ENCODE measurements around the gene DMGDH. TPM values are rescaled to one million over a fixed set of nuclear protein-coding genes. Genes with fewer than 3 reads are reported as not detected.

Gene DMGDH
- polyA plus RNA-seq, 12 donors, result 1.7 to 3.9 (median 2.7) TPM; not detected in 2

GRCh38 chr5:79074641-79075040 is 5.2 kb upstream of the DMGDH start:
- no peak for DNase-seq

GRCh38 chr5:79070350-79070667 is 835 bp upstream of the DMGDH start:
- no peak for DNase-seq

- no peak for DNase-seq
Observed at GRCh38 chr5:79062436-79062835, 7.0 kb downstream of the DMGDH start.

- no peak for DNase-seq
Observed at GRCh38 chr5:79059674-79060073, 9.8 kb downstream of the DMGDH start.

- no peak for DNase-seq
Observed at GRCh38 chr5:79056847-79057246, 12.6 kb downstream of the DMGDH start.

- no peak for DNase-seq
Observed at GRCh38 chr5:79055017-79055416, 14.5 kb downstream of the DMGDH start.

- DNase-seq, result no peak
Observed at GRCh38 chr5:79053321-79053720, 16.2 kb downstream of the DMGDH start.

GRCh38 chr5:79050498-79050897 is 19.0 kb downstream of the DMGDH start:
- DNase-seq, result peak; percentile 40

GRCh38 chr5:79048437-79048836 is 21.0 kb downstream of the DMGDH start:
- DNase-seq, result no peak

- DNase-seq, result no peak
Observed at GRCh38 chr5:79047199-79047598, 22.3 kb downstream of the DMGDH start.

- no peak for DNase-seq
Observed at GRCh38 chr5:79042188-79042587, 27.3 kb downstream of the DMGDH start.

GRCh38 chr5:79036769-79037168 is 32.7 kb downstream of the DMGDH start:
- no peak for DNase-seq

- no peak for DNase-seq
Observed at GRCh38 chr5:79035237-79035636, 34.2 kb downstream of the DMGDH start.

GRCh38 chr5:79032782-79033181 is 36.7 kb downstream of the DMGDH start:
- DNase-seq, result no peak

- DNase-seq, result no peak
Observed at GRCh38 chr5:79032031-79032695, 37.3 kb downstream of the DMGDH start.

GRCh38 chr5:79031485-79031867 is 38.0 kb downstream of the DMGDH start:
- DNase-seq, result no peak

- DNase-seq, result no peak
Observed at GRCh38 chr5:79030663-79031484, 38.6 kb downstream of the DMGDH start.

GRCh38 chr5:79025054-79025472 is 44.4 kb downstream of the DMGDH start:
- peak; percentile 81 for DNase-seq

- DNase-seq, result no peak
Observed at GRCh38 chr5:79023947-79024346, 45.5 kb downstream of the DMGDH start.

GRCh38 chr5:79023348-79023747 is 46.1 kb downstream of the DMGDH start:
- DNase-seq, result no peak

- DNase-seq, result no peak
Observed at GRCh38 chr5:79022771-79023170, 46.7 kb downstream of the DMGDH start.

- no peak for DNase-seq
Observed at GRCh38 chr5:79021753-79022152, 47.7 kb downstream of the DMGDH start.

- DNase-seq, result peak; percentile 73
Observed at GRCh38 chr5:79020861-79021561, 48.5 kb downstream of the DMGDH start.

Measured in muscle of arm (tissue), 12 donors.